HS-5 (cell line): ENCODE results near the gene ANXA2R.

Experiments used
- DNase-seq: peaks from one replicate; pipeline ENCODE4 v3.0.0-alpha.2; 2012; ENCODE audit warnings: low read depth

Gene ANXA2R

GRCh38 chr5:43000111-43000840 is 39.8 kb downstream of the ANXA2R start:
- no peak for DNase-seq

- no peak for DNase-seq
Observed at GRCh38 chr5:42995360-42995751, 44.8 kb downstream of the ANXA2R start.

- DNase-seq = peak; percentile 94
Observed at GRCh38 chr5:42994555-42995359, 45.4 kb downstream of the ANXA2R start.

GRCh38 chr5:42994246-42994554 is 45.9 kb downstream of the ANXA2R start:
- DNase-seq = no peak

- DNase-seq = peak; percentile 82
Observed at GRCh38 chr5:42993516-42994245, 46.4 kb downstream of the ANXA2R start.

GRCh38 chr5:42992088-42992879 is 47.8 kb downstream of the ANXA2R start:
- DNase-seq = peak; percentile 61

- DNase-seq = no peak
Observed at GRCh38 chr5:42991404-42992087, 48.6 kb downstream of the ANXA2R start.

- no peak for DNase-seq
Observed at GRCh38 chr5:42990892-42991291, 49.2 kb downstream of the ANXA2R start.
